ENCODE data around the gene NTNG1. TPM values are rescaled to one million over a fixed set of nuclear protein-coding genes. Genes with fewer than 3 reads are reported as not detected.

The NTNG1 gene
- total RNA-seq, 1 donor from 2014 or later = 25.8 TPM

DNA sequence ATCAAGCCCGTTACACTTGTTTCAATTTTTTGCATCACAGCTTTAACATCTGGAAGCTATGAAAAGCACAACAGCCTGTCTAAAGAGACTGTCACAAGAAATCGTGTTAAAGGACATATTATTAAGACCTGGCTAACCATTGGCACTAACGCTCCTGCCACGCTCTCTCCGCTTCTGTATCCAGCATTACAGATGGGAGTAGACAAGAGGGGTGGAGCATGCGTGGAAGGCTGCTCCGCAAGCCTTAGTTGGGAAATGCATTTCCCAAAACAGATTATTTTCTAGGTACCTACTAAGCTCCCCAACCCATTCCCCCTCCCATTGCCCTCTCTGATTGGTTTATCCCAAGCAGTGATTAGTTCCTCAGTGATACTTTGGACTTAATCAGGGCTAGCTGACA is 72.4 kb downstream of the NTNG1 start:
- no peak overlapping the region for H3K4me3 ChIP-seq (ENCODE audit: low read depth, low read length)
- TF ChIP-seq, protein P1, sequence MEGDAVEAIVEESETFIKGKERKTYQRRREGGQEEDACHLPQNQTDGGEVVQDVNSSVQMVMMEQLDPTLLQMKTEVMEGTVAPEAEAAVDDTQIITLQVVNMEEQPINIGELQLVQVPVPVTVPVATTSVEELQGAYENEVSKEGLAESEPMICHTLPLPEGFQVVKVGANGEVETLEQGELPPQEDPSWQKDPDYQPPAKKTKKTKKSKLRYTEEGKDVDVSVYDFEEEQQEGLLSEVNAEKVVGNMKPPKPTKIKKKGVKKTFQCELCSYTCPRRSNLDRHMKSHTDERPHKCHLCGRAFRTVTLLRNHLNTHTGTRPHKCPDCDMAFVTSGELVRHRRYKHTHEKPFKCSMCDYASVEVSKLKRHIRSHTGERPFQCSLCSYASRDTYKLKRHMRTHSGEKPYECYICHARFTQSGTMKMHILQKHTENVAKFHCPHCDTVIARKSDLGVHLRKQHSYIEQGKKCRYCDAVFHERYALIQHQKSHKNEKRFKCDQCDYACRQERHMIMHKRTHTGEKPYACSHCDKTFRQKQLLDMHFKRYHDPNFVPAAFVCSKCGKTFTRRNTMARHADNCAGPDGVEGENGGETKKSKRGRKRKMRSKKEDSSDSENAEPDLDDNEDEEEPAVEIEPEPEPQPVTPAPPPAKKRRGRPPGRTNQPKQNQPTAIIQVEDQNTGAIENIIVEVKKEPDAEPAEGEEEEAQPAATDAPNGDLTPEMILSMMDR (conservative IDR thresholded peaks at IDR 0.05; ENCODE audit: low read depth, low read length) = no peak

DNA sequence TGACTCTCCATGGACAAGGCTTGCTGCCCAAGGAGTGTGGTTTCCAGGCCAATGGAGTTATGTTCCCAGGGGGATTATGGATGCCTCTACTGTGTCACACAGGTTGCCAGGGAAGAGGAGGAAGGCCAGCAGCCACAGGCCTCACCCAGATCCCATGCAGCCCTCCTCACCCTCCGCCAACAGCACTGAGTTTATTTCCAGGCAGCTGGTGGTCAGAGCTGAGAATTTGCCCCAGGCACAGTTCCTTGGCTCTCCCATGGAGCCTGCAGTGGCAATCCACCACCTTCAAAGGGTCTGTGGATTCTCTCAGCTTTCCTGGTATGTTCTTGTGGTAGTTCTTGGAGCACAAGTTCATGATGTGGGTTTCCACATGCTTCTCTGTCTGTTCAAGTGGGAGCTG is 79.2 kb downstream of the NTNG1 start:
- no peak overlapping the region for H3K4me3 ChIP-seq (ENCODE audit: low read depth, low read length)
- no peak for DNase-seq (ENCODE audit: low read depth)
- TF ChIP-seq, protein P1 (conservative IDR thresholded peaks at IDR 0.05; ENCODE audit: low read depth, low read length) = no peak

More for the DNA sequence above, 72.4 kb downstream of the NTNG1 start:
- DNase-seq (ENCODE audit: low read depth) = no peak

DNA sequence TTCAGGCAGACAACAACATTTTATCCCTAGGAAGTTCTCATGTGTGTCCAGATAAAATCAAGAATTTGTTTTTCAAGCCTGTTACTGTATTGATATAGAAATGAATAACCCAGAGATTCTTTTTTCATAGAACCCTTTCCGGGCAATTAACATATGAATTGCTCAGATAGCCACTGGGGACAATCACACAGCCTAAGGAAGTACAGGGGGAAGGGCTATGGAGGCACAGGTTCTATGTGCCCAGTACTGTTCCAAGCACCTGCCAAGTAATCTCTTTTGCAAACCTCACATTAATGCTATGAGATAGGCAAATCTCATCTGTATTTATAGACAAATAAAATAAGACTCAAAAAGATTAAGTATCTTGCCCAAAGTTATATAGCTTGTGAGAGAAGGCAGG is 84.9 kb downstream of the NTNG1 start:
- TF ChIP-seq, protein P1 (conservative IDR thresholded peaks at IDR 0.05; ENCODE audit: low read depth, low read length) = no peak
- DNase-seq (ENCODE audit: low read depth) = no peak
- H3K4me3 ChIP-seq (ENCODE audit: low read depth, low read length) = no peak overlapping the region

DNA sequence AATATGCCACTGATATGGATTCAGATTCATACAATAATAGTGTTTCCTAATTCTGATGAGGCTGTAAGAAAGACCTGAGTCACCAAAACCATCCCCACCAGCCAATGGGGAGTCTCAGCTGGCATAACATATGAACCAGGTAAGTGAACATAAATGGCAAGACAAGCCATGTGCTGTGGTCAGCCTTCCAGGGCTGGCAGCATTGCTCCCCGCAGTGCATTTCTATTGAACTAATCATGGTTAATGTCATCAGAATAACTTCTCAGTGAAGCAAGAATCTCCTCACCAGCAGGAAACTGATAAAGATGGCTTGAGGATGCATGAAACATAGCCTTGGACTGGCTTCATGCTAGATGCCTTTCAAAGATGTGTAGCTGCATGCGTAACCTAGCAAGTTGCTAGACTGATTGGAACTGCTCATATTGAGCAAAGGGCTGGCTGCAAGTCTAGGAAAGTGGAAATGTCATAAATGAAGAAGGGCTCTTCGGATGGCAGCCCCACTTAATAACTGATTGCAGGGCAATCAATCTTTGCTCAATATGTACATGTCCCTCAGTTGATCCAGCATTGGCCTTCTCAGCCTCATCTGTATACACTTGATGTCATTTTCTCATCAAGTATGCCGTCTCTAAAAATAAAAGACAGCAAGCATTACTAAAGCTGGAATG is 88.0 kb downstream of the NTNG1 start:
- TF ChIP-seq, protein P1 (conservative IDR thresholded peaks at IDR 0.05; ENCODE audit: low read depth, low read length) = no peak
- no peak for DNase-seq (ENCODE audit: low read depth)

DNA sequence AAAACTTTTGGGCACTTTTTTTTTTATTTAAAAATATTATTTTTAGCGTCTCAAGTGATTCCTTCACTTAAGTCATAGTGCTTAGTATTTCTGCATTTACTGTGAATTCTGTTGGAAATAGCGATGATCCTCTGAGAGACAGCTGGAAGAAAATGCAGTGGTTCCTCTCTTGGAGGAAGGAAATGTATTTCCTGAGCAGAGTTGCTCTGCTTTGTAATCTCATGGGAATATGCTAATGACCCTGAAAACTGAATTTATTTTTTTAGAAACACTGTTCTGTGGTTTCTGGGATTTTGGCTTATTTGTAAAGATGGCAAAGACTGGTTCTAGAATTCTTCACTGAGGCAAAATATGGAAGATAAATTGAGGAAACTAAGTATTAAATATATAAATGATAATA is 88.9 kb downstream of the NTNG1 start:
- H3K4me3 ChIP-seq (ENCODE audit: low read depth, low read length) = no peak overlapping the region
- TF ChIP-seq, protein P1 (conservative IDR thresholded peaks at IDR 0.05; ENCODE audit: low read depth, low read length) = no peak
- DNase-seq (ENCODE audit: low read depth) = no peak

More for the DNA sequence above, 88.0 kb downstream of the NTNG1 start:
- H3K4me3 ChIP-seq (ENCODE audit: low read depth, low read length) = no peak overlapping the region

DNA sequence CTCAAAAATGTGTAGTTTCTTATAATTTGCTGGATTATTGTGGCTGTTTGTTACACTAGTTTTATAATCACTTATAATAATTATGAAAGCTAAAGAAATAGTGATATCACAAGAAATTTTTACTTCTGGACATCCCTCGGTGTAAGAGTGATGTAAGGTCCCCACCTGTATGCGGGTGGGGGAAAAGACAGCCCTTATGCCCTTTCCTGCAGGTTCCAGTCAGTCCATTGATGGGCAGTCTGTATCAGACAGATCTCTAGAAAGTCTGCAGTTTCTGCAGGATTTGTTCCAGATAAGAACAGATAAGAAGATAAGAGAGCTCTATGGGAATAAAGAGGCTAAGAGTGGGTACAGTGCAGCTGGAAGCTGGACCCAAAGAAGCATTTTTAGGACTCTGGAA is 89.3 kb downstream of the NTNG1 start:
- TF ChIP-seq, protein P1 (conservative IDR thresholded peaks at IDR 0.05; ENCODE audit: low read depth, low read length) = no peak
- no peak overlapping the region for H3K4me3 ChIP-seq (ENCODE audit: low read depth, low read length)
- DNase-seq (ENCODE audit: low read depth) = no peak

DNA sequence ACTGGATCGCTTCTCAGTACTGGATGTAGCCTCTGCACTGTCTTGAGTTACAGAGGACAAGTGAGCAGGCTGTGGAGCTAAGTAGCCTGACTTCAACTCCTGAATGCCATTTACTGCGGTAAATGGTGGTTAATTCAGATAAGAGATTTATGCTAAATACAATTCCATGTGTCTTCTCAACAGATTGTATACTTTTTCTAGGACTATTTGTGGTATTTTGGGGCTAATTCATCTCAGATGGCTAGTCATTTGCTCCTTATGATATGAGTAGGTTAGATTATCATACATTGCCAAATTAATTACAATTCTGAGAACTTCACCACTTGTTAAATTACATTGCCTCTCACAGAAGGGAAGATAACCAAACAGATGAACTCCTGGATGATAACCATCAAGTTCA is 90.5 kb downstream of the NTNG1 start:
- TF ChIP-seq, protein P1 (conservative IDR thresholded peaks at IDR 0.05; ENCODE audit: low read depth, low read length) = no peak
- no peak overlapping the region for H3K4me3 ChIP-seq (ENCODE audit: low read depth, low read length)

More for the DNA sequence above, 90.5 kb downstream of the NTNG1 start:
- no peak for DNase-seq (ENCODE audit: low read depth)

Measured in epithelial cell of proximal tubule (primary cell).